HG03520 (cell line): Measurements from ENCODE around the gene MCUR1.
"Not testable (repeated sequence)": the region's sequence is repeated elsewhere in the genome, so short reads cannot be mapped to it uniquely, and the experiment has no call there.

Experiments used
- ATAC-seq: cut with Tn5 transposase; IDR thresholded peaks from one replicate; pipeline ENCODE4 v1.9.1; 2021; ENCODE audit warnings: mild to moderate bottlenecking, moderate library complexity; ENCODE audit not compliant: unreplicated experiment

MCUR1 gene

DNA sequence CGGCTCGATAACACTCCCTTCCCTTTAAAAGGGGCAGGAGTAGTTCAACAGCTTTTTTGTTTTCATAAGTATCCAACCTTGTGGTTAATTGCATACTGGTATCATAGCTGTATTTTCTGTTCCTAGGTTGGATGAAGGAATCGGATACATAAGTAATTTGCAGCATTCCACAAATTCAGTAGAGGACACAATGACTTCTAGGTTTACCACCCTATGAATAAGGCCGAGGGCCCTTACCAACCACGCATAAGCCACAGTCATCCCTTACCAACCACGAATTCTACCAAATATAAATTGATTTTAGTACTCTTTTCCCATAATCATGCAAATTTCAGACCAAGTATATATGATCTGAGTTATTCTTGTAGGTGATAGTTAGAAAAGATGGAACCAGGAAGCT, 36.3 kb downstream of the MCUR1 start:
- no peak for ATAC-seq

DNA sequence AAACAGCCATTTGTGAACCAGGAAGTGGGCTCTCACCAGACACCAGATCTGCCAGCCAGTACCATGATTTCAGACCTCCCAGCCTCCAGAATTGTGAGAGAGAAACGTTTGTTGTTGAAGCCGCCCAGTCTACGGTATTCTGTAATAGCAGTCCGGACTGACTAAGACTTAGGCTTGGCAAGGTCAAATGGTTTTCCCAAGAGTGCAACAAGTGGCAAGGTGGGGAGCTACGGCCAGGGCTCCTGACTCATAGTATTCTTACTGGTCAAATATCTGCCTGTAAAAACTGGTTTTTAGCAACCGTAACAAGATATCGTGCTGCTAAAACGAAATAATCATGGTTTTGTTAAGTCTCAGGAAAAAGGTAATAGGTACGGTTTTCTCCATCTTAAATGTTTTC, 37.8 kb downstream of the MCUR1 start:
- ATAC-seq, result no peak

- not testable (repeated sequence) for ATAC-seq
These were observed 38.9 kb downstream of the MCUR1 start for GRCh38 chr6:13775466-13775865.

DNA sequence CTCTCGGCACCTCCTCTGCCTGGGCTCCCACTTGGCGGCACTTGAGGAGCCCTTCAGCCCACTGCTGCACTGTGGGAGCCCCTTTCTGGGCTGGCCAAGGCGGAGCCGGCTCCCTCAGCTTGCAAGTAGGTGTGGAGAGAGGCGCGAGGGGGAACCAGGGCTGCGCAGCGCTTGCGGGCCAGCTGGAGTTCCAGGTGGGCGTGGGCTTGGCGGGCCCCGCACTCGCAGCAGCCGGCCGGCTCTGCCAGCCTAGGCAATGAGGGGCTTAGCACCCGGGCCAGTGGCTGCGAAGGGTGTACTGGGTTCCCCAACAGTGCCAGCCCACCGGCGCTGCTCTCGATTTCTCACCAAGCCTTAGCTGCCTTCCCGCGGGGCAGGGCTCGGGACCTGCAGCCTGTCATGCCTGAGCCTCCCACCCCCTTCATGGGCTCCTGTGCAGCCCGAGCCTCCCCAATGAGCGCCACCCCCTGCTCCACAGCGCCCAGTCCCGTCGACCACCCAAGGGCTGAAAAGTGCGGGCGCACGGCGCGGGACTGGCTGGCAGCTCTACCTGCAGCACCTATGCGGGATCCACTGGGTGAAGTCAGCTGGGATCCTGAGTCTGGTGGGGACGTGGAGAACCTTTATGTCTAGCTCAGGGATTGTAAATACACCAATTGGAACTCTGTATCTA, 41.9 kb downstream of the MCUR1 start:
- ATAC-seq, result not testable (repeated sequence)

DNA sequence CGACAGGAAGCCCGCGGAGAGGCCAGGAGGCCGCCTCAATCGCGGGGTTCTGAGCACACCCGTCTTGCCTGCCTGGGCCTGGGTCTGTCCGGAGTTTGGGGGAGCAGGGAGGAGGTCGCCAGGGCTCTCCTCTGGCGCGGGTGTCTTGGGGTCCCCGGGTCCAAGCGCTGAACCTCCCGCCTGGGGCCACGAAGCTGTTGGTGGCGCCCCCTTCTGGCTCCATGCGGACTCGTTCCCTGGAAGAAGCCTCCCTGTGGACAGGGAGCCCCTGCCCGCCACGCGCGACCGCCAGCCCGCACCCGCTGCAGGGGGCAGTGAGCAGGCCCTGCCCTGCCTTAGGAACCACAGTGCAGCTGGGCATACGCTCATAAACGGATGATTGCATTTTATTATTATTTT, 44.7 kb downstream of the MCUR1 start:
- no peak for ATAC-seq

DNA sequence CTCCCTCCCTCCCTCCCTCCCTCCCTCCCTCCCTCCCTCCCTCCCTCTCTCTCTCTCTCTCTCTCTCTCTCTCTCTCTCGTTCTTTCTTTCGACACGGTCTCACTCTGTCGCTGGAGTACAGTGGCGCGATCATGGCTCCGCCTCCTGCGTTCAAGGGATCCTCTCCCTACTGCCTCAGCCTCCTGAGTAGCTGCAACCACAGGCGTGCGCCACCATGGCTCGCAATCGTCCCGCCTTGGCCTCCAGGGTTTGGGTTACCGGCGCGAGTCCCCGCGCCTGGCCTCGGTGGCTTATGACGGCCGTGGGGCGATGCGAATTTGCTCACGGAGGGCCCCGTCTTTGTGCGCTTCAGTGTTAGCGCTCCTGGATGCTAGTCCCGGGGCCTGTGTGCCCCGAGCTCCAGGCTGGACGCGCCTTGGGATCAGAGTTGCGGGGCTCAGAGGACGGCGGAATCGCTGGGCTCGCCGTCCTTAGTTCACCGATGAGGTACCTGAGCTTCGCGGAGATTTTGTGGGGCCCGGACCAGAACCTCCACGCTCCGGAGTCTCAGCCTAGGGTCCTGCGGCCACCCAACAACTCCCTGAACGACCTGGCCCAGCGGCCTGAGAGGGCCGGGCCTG, 45.2 kb downstream of the MCUR1 start:
- no peak for ATAC-seq

- no peak for ATAC-seq
These were observed 47.1 kb downstream of the MCUR1 start for GRCh38 chr6:13767121-13767808.

- no peak for ATAC-seq
These were observed 48.1 kb downstream of the MCUR1 start for GRCh38 chr6:13766201-13766634.

- no peak for ATAC-seq
These were observed 48.8 kb downstream of the MCUR1 start for GRCh38 chr6:13765570-13765969.

GRCh38 chr6:13764996-13765395, 49.4 kb downstream of the MCUR1 start:
- no peak for ATAC-seq

GRCh38 chr6:13763740-13764381, 50.5 kb downstream of the MCUR1 start:
- ATAC-seq, result peak; percentile 55

- no peak for ATAC-seq
These were observed 51.5 kb downstream of the MCUR1 start for GRCh38 chr6:13762611-13763441.

GRCh38 chr6:13761361-13762036, 52.9 kb downstream of the MCUR1 start:
- no peak for ATAC-seq

- ATAC-seq, result no peak
These were observed 53.8 kb downstream of the MCUR1 start for GRCh38 chr6:13760307-13761304.

GRCh38 chr6:13759025-13759424, 55.3 kb downstream of the MCUR1 start:
- ATAC-seq, result no peak

DNA sequence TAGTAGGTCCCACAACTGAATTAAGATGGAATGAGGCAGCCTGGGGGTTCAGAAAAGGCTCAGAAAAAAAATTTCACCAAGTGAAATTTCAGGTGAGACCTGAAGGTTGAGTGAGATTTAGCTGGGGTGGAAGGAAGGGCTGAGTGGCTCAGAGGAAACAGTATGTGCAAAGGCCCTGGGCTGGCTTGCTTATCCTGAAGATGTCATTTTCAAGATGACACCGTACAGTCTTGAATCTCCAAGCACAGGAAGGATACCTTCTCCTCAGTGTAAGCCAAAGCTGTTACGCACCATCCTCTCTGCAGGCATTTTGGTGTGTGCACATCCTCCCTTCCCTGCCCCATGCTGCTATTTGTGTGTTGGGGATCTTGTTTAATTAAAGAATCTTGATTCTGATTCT, 59.7 kb downstream of the MCUR1 start:
- ATAC-seq, result no peak

DNA sequence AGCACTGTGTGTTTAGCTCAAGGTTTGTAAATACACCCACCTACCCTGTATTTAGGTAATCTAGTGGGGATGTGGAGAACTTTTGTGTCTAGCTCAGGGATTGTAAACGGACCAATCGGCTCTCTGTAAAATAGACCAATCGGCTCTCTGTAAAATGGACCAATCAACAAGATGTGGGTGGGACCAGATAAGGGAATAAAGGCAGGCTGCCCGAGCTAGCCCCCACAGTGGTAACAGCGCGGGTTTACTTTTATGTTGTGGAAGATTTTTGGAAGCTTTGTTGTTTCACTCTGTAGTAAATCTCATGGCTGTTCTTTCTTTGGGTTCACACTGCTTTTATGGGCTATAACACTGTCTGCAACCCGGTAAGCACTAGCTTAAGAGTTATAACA, 70.6 kb downstream of the MCUR1 start:
- no peak for ATAC-seq

DNA sequence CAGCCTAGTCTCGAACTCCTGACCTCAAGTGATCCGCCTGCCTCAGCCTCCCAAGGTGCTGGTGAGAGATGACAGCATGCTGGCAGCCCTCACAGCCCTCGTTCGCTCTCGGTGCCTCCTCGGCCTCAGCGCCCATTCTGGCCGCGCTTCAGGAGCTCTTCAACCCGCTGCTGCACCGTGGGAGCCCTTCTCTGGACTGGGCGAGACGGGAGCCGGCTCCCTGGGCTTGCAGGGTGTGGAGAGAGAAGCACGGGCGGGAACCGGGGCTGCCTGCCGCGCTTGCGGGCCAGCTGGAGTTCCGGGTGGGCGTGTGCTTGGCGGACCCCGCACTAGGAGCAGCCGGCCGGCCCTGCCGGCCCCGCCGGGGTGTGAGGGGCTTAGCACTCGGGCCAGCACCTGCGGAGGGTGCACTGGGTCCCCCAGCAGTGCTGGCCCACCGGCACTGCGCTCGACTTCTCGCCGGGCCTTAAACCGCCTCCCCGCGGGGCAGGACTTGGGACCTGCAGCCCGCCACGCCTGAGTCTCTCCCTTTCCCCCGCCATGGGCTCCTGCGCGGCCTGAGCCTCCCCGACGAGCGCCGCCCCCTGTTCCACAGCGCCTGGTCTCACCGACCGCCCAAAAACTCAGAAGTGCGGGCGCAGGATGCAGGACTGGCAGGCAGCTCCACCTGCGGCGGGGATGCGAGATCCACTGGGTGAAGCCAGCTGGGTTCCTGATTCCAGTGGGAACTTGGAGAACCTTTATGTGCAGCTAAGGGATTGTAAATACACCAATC, 71.2 kb downstream of the MCUR1 start:
- ATAC-seq, result no peak
